Neuron (in vitro differentiated cells): ENCODE data around the gene HTRA3.

ENCODE experiments used
- H2AFZ ChIP-seq: one replicate; pipeline ENCODE4 v1.6.1; 2013; ENCODE audit warnings: low read depth, mild to moderate bottlenecking, inconsistent platforms, low read length, moderate library complexity
- H3K27me3 ChIP-seq: one replicate; pipeline ENCODE4 v1.6.1; 2013; ENCODE audit warnings: low read length; ENCODE audit not compliant: insufficient read depth
- H3K36me3 ChIP-seq: one replicate; pipeline ENCODE4 v1.6.1; 2013; ENCODE audit warnings: low read length; ENCODE audit not compliant: insufficient read depth
- H3K4me1 ChIP-seq: one replicate; pipeline ENCODE4 v1.6.1; 2013; ENCODE audit warnings: low read length; ENCODE audit not compliant: insufficient read depth
- H3K4me3 ChIP-seq: 2 replicates; pipeline ENCODE4 v1.5.1; 2013; ENCODE audit warnings: mild to moderate bottlenecking, low read length, moderate library complexity
- H3K9me3 ChIP-seq: one replicate; pipeline ENCODE4 v1.6.1; 2013; ENCODE audit warnings: low read length

Gene HTRA3

DNA sequence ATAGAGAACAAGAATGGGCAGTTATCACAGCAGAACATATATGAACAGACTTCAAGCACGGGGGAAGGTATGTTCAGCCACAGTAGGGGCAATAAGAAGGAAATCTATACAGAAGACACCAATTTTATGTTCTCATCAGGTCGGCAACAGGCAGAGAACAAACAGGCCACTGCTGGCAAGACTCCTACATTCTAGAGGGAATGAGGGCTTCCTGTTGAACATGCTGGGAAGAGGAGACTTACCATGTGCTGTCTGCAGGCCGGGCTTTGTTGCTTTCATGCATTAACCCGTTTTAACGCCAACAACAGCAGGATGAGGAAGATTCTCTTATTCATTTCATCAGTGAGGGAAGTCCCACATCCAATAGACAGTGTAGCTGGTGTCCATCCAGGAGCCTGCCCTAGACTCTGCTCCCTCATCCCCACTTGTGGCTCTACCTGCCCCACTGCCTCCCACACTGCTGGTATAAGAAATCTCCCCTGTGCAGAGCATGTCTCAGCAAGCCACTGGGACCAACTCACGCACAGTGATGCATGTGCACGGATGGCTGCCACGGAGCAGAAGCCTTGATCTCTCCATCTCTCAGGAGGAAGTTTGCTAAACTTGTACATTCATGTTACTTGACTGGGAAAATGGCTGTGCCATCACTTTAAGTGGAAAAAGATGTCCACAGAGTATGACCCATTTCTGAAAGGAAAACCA, 86.5 kb downstream of the HTRA3 start:
- Histone ChIP-seq H3K27me3 (no peaks in the 10 kb centered on the region), H3K4me1 (peaks cover 9% of the 10 kb centered on the region), H3K4me3 (no peak overlapping the region), H3K36me3 (no peaks in the 10 kb centered on the region), H2AFZ (no peak overlapping the region), H3K9me3 (no peaks in the 10 kb centered on the region)
